GM18868 (cell line): ENCODE data around the gene CDADC1.
"Not testable (repeated sequence)": the region's sequence is repeated elsewhere in the genome, so short reads cannot be mapped to it uniquely, and the experiment has no call there.

Experiments used
- ATAC-seq: cut with Tn5 transposase; IDR thresholded peaks from one replicate; pipeline ENCODE4 v1.9.1; 2021; ENCODE audit warnings: mild to moderate bottlenecking, moderate library complexity; ENCODE audit not compliant: unreplicated experiment

The CDADC1 gene

DNA sequence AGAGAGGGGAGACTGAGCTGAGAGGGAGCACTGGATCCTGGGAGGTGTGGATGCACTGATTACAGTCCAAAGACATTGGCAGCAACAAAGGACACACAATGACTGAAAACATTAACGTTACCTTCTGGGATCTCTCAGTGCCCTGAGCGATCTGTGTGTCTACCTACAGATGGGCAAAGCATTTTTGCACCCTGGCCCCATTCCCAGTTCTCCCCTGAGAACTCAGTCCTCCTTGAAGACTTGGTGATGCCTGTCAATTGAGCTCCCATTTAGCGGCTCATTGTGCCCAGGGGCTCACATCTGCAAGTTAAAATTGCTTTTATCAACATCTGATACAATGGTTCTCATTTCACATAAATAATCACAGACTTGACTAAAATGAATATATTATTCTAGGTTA lies 62.5 kb downstream of the CDADC1 start:
- ATAC-seq: no peak

DNA sequence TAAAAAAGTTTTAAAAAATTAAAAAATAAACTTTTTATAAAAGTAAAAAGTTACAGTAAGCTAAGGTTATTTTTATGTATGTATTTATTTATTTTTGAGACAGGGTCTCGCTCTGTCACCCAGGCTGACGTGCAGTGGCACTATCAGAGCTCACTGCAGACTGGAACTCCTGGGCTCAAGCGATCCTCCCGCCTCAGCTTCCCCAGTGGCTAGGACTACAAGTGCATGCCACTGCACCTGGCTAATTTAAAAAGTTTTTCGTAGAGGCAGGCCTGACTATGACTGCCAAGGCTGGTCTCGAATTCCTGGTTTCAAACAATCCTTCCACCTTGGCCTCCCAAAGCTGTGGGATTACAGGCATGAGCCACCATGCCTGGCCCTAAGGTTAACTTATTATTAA lies 64.1 kb downstream of the CDADC1 start:
- ATAC-seq: no peak

DNA sequence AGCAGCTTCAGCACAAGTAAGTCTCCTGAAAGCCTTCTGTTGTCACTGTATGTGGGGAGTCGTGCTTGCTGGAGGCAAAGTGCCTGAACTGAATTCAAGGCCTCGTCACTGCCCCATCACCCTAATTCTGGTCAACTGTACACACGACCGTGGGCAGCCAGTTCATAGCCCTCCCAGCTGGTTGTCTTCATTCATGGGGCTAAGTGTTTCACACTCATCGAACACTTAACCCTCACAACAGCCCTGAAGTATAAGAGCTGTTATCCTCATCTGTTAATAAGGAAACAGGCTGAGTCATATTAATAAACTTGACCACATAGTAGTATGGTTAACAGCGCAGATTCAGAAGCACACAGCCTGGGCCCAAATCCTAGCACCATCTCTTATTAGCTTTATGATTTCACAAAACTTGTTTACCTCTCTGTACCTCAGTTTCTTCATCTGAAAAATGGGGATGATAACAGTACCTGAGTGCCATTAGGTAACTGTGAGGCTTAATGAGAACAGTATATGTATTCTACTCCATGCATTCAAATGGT lies 66.7 kb downstream of the CDADC1 start:
- ATAC-seq: peak; percentile 42

DNA sequence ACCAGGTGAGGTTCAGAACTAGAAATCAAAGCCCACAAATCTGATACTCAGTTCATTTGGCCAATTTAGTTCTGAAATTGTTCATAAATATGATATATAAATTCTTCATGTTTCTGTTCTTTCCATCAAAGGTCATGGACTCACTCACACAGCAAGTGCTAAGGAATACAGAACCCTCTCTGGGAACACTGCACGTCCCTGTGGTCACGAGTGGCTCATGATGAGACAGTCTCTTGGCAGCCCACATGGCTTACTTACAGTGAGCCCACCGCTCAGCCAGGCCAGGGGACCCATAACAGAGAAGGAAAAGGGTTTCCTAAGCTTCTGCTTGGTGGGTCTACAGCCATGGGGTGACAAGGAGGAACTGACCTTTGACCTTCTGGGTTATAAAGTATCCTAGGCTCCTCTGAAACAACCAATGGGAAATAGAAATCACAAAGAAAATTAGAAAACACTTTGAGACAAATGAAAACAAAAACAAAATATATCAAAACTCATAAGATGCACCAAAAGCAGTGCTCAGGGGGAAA lies 67.4 kb downstream of the CDADC1 start:
- ATAC-seq: no peak

DNA sequence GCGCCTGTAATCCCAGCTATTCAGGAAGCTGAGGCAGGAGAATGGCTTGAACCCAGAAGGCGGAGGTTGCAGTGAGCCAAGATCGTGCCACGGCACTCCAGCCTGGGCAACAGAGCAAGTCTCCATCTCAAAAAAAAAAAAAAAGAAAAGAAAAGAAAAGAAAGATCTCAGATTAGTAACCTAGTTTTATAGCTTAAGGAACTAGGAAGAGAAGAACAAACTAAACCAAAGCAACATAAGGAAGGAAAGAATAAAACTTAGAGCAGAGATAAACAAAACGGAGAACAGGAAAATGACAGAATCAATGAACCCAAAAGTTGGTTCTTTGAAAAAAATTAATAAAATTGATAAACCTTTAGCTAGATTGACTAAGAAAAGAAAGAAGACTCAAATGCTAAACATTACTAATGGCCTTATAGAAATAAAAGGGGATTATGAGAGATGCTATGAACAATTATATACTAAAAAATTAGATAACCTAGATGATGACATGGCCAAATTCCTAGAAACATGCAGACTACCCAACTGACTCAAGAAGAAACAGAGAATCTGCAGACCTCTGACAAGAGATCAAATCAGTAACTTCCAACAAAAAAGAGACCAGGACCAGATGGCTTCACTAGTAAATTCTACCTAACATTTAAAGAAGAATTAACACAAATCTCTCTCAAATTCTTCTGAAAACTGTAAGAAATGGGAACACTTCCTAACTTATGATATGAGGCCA lies 68.2 kb downstream of the CDADC1 start:
- ATAC-seq: no peak

DNA sequence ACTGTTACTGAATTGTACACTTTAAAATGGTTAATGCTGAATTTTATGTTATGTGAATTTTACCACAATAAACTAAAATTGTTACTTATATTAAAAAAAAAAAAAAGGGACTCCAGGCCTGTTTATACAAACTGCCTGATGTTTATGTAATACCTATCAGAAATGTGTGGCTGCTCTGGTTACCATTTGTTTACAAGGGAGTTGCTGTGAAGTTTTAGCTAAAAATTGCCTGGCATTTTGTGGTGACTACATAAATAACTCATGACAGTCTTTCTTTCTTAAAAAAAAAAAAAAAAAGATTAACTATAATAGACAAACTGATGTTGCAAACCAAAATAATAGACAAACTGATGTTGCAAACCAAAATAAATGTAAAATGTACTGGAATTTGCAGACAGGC lies 71.8 kb downstream of the CDADC1 start:
- no peak for ATAC-seq

- no peak for ATAC-seq
These were observed 72.2 kb downstream of the CDADC1 start for GRCh38 chr13:49319951-49320350.

DNA sequence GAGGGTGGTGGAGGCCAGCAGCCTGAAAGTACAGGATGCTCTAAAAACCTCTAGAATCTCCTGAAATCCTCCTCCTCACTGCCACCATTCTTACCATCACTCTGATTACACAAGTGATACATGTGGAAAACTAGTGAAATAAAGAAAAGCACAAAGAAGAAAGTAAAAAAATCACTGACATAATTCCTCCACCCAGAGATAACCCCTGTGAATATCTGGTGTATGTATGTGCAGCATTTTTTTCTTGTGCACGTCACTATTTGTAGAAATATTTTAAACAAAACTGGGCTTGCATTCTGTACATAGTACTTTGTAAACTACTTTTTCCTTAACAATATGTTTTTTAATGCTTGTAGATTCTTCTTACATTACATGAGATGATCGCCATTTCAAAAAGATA lies 73.2 kb downstream of the CDADC1 start:
- no peak for ATAC-seq

DNA sequence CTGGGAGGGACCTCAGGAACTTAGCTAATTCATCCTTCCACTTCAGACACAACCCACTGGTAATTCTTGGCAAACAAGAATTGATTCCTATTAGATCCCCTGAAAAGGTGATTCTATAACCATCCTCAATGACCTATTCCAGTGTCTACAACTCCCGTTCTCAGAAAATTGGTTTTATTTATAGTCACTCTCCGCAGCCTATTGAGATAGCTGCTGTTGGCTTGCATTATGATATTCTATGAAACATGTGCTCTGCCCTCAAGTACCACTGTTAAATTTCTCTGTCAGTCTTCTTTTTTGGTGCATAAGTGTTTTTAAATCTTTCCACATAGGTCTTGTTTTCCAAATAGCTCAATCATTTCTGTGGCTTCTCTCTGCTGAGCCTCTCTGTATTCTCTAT lies 75.0 kb downstream of the CDADC1 start:
- ATAC-seq: no peak

GRCh38 chr13:49323344-49323743 lies 75.6 kb downstream of the CDADC1 start:
- ATAC-seq: no peak

DNA sequence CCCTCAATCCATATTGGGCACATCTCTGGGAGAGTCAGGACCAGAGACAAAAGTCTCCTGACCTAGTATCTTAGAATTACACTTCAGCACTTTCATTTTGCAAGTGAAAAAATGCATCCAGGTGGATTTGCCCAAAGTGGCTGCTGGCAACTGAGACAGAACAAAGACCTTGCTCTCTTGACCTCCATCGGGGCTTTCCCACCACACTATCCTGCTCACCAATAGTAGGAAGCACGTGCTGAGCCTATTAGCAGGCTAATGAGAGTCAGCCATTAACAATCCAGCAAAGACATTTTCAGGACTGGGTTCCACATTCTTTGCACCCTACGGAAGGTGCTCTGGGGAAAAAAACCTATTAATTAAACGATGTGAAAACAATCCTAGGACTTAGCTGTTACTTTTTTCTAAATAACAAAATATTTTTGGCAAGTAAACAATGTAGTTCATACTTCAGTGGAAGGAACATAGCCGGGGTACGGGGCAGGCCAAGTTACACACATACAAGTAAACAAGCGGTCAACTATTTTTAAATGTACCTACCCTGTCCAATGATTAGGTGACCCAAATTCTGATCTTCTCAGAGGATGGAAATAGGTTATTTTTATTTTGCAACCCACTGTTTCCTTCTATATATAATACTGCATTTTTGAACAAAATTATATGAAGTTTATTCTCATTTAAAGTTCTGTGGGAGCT lies 78.6 kb downstream of the CDADC1 start:
- no peak for ATAC-seq

DNA sequence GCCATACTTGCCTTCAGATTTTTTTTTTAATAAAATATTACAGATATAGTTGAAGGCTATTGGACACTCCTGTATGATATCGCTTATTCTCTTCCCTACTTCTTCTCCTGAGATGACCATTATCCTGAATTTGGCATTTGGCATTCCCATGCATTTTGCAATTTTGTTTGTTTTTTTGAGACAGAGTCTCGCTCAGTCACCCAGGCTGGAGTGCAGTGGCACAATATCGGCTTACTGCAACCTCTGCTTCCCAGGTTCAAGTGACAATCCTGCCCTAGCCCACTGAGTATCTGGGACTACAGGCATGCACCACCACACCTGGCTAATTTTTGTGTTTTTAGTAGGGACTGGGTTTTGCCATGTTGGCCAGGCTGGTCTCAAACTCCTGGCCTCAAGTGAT lies 79.4 kb downstream of the CDADC1 start:
- not testable (repeated sequence) for ATAC-seq

DNA sequence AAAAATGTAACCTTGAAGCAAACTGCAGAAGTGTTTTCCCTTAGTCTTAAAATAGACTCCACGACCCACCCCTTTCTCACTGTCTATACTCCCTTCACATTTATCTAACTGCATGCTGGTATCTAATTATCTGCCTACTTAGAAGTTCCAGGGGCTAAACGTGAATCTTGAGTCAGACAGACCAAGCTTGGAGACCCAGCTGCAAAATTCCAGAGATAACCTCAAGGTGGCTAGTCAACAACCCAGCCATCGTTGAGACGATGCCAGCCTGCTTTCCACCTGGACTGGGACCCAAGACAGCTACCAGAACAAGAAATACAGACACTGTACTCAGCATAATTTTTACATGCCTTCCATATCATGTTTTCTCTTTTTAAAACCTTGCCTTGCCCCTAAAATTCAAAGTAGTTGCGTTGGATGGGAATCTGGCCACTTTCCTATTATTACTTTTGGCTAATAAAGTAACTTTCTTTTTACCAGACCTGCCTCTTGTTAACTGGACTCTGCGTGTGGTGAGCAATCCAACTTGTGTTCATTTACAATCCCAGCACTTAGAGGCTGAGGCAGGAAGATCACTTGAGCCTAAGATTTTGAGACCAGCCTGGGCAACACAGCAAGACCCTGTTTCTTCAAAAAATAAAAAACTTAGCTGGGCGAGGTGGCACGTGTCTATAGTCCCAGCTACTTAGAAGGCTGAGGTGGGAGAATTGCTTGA lies 82.3 kb downstream of the CDADC1 start:
- no peak for ATAC-seq

DNA sequence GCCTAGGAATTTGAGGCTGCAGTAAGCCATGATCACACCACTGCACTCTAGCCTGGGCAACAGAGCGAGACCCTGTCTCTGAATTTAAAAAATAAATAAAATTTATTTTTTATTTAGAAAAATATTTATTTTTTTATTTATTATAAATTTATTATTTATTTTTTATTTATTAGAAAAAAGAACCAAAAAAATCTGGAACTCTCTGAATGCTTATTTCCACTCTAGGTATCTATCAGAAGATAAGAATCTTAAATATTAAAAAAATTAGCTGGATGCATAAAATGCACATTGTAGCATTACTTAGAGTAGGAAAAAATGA lies 82.8 kb downstream of the CDADC1 start:
- no peak for ATAC-seq

DNA sequence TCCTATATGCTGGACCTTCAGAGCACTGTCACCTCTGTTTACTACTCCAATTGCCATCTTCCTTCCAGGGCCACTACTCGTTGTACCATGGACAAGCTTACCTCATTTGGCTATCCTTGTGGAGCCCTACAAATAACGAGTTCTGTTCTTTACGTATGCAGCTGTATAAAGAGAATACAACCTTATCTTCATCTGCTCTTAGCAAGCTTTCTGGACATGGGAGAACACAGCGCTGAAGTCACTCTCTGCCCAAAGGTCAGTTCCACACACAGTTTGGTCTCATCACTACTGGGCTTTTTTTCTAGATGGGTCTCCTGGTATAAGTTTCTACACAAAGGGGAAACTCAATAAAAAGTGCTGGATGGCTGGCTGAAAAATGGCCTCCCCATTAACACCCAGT lies 88.9 kb downstream of the CDADC1 start:
- no peak for ATAC-seq

- ATAC-seq: no peak
These were observed 92.4 kb downstream of the CDADC1 start for GRCh38 chr13:49340161-49340560.

DNA sequence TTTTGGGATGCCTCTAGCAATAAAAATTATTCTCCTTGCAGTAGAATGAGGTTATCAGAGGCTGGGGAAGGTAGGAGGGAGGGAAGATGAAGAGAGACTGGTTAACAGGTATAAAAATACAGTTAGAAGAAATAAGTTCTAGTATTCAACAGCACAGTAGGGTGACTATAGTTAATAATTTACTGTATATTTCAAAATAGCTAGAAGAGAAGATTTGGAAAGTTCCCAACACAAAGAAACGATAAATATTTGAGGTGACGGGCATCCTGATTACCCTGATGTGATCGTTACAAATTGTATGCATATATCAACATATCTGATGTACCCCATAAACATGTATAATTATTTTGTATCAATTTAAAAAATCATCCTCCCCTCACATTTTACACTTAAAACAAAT lies 93.8 kb downstream of the CDADC1 start:
- no peak for ATAC-seq

GRCh38 chr13:49341941-49342340 lies 94.2 kb downstream of the CDADC1 start:
- no peak for ATAC-seq

- no peak for ATAC-seq
These were observed 94.7 kb downstream of the CDADC1 start for GRCh38 chr13:49342454-49342853.
